Right renal pelvis (tissue), 4 donors: Measurements from ENCODE around the gene UBXN1. TPM values are rescaled to one million over a fixed set of nuclear protein-coding genes. Genes with fewer than 3 reads are reported as not detected.

Experiments used
- DNase-seq, 4 donors: peaks; one replicate each; pipeline ENCODE4 v3.0.0-alpha.2; 2013; ENCODE audit warnings: low read depth in 4 of 4, low spot score in 3 of 4, missing footprints in 1 of 4
- polyA plus RNA-seq, 4 donors: library from polyadenylated mRNA; unstranded; fragments of 120-200 nt; gene quantifications; one replicate each; pipeline ENCODE4 v1.2.1, GENCODE V29; 2013; ENCODE audit not compliant: insufficient read length in 4 of 4

UBXN1 gene
- polyA plus RNA-seq, 4 donors: 147 to 179 (median 149) TPM

- no peak for DNase-seq
Observed at GRCh38 chr11:62648185-62648966, 30.5 kb downstream of the UBXN1 start.

- no peak for DNase-seq
Observed at GRCh38 chr11:62647609-62648005, 31.3 kb downstream of the UBXN1 start.

- no peak for DNase-seq
Observed at GRCh38 chr11:62646825-62647608, 31.9 kb downstream of the UBXN1 start.

- DNase-seq: peak; percentile 96 to 97 (median 97)
Observed at GRCh38 chr11:62645946-62646824, 32.7 kb downstream of the UBXN1 start, which contains the start of gene GANAB. Gene GANAB, minus strand, starts transcription at chr11:62646613. Its CDS starts 14 bp downstream, at chr11:62646599.

GRCh38 chr11:62645671-62645945 lies 33.3 kb downstream of the UBXN1 start:
- no peak for DNase-seq

GRCh38 chr11:62644220-62644619 lies 34.7 kb downstream of the UBXN1 start:
- no peak for DNase-seq

- DNase-seq: no peak
Observed at GRCh38 chr11:62632492-62632891, 46.4 kb downstream of the UBXN1 start.

GRCh38 chr11:62627713-62628112 lies 51.2 kb downstream of the UBXN1 start:
- DNase-seq: no peak

Other genes with a start within 250 kb of the UBXN1 start
- 100 to 1,000 TPM; 186 to 212 (median 195) TPM for gene AHNAK, start 132.3 kb downstream of the UBXN1 start, polyA plus RNA-seq
- 1,000 to 10,000 TPM; 2,211 to 2,243 (median 2,224) TPM for gene EEF1G, start 105.2 kb downstream of the UBXN1 start, polyA plus RNA-seq
- gene TUT1, start 87.5 kb downstream of the UBXN1 start, polyA plus RNA-seq: 10 to 100 TPM; 22.2 to 25.5 (median 23.7) TPM
- gene MTA2, start 77.2 kb downstream of the UBXN1 start, polyA plus RNA-seq: 10 to 100 TPM; 90.8 to 99.5 (median 93.4) TPM
- gene EML3, start 66.3 kb downstream of the UBXN1 start, polyA plus RNA-seq: 10 to 100 TPM; 27.9 to 40.2 (median 36.0) TPM
- gene ROM1, start 65.8 kb downstream of the UBXN1 start, polyA plus RNA-seq: 1 to 10 TPM; 3.0 to 3.5 (median 3.4) TPM
- 10 to 100 TPM; 28.7 to 43.6 (median 32.6) TPM for gene B3GAT3, start 57.1 kb downstream of the UBXN1 start, polyA plus RNA-seq
- 100 to 1,000 TPM; 387 to 413 (median 398) TPM for gene GANAB, start 32.5 kb downstream of the UBXN1 start, polyA plus RNA-seq
- 10 to 100 TPM; 19.9 to 23.8 (median 20.8) TPM for gene INTS5, start 25.8 kb downstream of the UBXN1 start, polyA plus RNA-seq
- gene C11orf98, start 13.9 kb downstream of the UBXN1 start, polyA plus RNA-seq: 10 to 100 TPM; 54.5 to 63.6 (median 61.6) TPM
- gene CSKMT, start 13.8 kb downstream of the UBXN1 start, polyA plus RNA-seq: 1 to 10 TPM; 3.8 to 7.5 (median 4.9) TPM
- 10 to 100 TPM in 1 of 4 donors, 1 to 10 TPM in 3; 7.3 to 12.8 (median 8.0) TPM for gene UQCC3, start 7.4 kb downstream of the UBXN1 start, polyA plus RNA-seq
- 1 to 10 TPM; 3.3 to 8.6 (median 7.8) TPM for gene LBHD1, start 6.8 kb downstream of the UBXN1 start, polyA plus RNA-seq
- gene LRRN4CL, start 10.5 kb upstream of the UBXN1 start, polyA plus RNA-seq: 1 to 10 TPM in 2 of 4 donors, under 1 TPM in 2; 0.91 to 1.5 (median 1.1) TPM
- 10 to 100 TPM; 60.3 to 69.8 (median 68.3) TPM for gene BSCL2, start 28.4 kb upstream of the UBXN1 start, polyA plus RNA-seq
- gene GNG3, start 28.6 kb upstream of the UBXN1 start, polyA plus RNA-seq: 1 to 10 TPM; 1.4 to 2.4 (median 1.9) TPM
- 10 to 100 TPM; 78.0 to 87.0 (median 84.2) TPM for gene HNRNPUL2, start 48.4 kb upstream of the UBXN1 start, polyA plus RNA-seq
- 10 to 100 TPM; 35.6 to 44.1 (median 42.3) TPM for gene TTC9C, start 49.4 kb upstream of the UBXN1 start, polyA plus RNA-seq
- 1 to 10 TPM; 6.5 to 8.4 (median 7.2) TPM for gene ZBTB3, start 75.1 kb upstream of the UBXN1 start, polyA plus RNA-seq
- 100 to 1,000 TPM; 147 to 159 (median 148) TPM for gene POLR2G, start 82.5 kb upstream of the UBXN1 start, polyA plus RNA-seq
- gene TAF6L, start 92.3 kb upstream of the UBXN1 start, polyA plus RNA-seq: 10 to 100 TPM; 24.9 to 30.9 (median 28.4) TPM
- 10 to 100 TPM; 64.6 to 72.9 (median 68.3) TPM for gene TMEM179B, start 108.3 kb upstream of the UBXN1 start, polyA plus RNA-seq
- gene TMEM223, start 112.9 kb upstream of the UBXN1 start, polyA plus RNA-seq: 10 to 100 TPM; 22.3 to 31.0 (median 25.5) TPM
- 100 to 1,000 TPM; 113 to 129 (median 123) TPM for gene NXF1, start 126.4 kb upstream of the UBXN1 start, polyA plus RNA-seq
- gene STX5, start 153.0 kb upstream of the UBXN1 start, polyA plus RNA-seq: 10 to 100 TPM; 53.5 to 60.8 (median 57.8) TPM
- gene TEX54, start 153.8 kb upstream of the UBXN1 start, polyA plus RNA-seq: under 1 TPM in 1 of 4 donors, not detected in 3; 0.17 TPM
- gene WDR74, start 160.5 kb upstream of the UBXN1 start, polyA plus RNA-seq: 10 to 100 TPM; 35.4 to 40.9 (median 38.7) TPM
- gene SLC3A2, start 201.8 kb upstream of the UBXN1 start, polyA plus RNA-seq: 100 to 1,000 TPM; 182 to 190 (median 189) TPM
- under 1 TPM; 0.07 to 0.13 (median 0.09) TPM for gene CHRM1, start 242.3 kb upstream of the UBXN1 start, polyA plus RNA-seq